ENCODE data around the gene CTU2. TPM values are rescaled to one million over a fixed set of nuclear protein-coding genes. Genes with fewer than 3 reads are reported as not detected.

CTU2 gene
- total and polyA plus RNA-seq, 9 of the 15 experiments (the other 6 are each of a cell fraction or from before 2014, with no cell fraction given): 1.3 to 105 (median 23.2) TPM

DNA sequence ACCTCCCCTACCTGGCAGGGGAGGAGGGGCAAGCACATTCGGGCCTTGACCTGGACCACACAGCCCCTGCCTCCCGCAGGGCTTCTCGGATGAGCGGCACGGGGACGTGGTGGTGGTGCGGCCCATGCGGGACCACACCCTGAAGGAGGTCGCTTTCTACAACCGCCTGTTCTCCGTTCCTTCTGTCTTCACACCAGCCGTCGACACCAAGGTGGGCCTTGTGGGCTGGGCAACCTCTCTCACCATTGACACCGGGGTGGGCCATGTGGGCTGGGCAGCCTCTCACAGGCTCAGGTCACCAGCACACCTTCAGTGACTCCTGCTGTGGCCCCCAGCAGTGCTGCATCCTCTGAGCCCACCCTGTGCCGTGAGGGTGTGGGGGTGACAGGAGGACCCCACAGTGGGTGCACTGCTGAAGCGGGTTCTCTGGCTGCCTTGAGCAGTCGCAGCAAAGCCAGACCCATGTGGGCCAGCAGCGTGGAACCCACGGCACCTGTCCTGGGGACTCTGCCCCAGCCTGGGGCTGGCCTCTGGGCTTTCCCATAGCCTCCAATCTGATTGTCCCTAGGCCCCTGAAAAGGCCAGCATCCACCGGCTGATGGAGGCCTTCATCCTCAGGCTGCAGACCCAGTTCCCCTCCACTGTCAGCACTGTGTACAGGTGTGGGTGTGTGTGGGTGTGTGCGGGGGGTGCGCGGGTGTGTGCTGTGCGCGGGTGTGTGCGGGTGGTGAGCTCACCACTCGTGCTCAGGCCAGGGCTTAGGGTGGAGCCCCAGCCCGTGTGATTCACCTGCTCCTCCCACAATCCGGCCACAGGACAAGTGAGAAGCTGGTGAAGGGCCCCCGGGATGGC is 7.5 kb downstream of the CTU2 start (continued):
- TF ChIP-seq, protein P1, sequence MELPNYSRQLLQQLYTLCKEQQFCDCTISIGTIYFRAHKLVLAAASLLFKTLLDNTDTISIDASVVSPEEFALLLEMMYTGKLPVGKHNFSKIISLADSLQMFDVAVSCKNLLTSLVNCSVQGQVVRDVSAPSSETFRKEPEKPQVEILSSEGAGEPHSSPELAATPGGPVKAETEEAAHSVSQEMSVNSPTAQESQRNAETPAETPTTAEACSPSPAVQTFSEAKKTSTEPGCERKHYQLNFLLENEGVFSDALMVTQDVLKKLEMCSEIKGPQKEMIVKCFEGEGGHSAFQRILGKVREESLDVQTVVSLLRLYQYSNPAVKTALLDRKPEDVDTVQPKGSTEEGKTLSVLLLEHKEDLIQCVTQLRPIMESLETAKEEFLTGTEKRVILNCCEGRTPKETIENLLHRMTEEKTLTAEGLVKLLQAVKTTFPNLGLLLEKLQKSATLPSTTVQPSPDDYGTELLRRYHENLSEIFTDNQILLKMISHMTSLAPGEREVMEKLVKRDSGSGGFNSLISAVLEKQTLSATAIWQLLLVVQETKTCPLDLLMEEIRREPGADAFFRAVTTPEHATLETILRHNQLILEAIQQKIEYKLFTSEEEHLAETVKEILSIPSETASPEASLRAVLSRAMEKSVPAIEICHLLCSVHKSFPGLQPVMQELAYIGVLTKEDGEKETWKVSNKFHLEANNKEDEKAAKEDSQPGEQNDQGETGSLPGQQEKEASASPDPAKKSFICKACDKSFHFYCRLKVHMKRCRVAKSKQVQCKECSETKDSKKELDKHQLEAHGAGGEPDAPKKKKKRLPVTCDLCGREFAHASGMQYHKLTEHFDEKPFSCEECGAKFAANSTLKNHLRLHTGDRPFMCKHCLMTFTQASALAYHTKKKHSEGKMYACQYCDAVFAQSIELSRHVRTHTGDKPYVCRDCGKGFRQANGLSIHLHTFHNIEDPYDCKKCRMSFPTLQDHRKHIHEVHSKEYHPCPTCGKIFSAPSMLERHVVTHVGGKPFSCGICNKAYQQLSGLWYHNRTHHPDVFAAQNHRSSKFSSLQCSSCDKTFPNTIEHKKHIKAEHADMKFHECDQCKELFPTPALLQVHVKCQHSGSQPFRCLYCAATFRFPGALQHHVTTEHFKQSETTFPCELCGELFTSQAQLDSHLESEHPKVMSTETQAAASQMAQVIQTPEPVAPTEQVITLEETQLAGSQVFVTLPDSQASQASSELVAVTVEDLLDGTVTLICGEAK (IDR thresholded peaks at IDR 0.05): no peak
- TF ChIP-seq, protein P1 (CRISPR knock-in tag; IDR thresholded peaks at IDR 0.05): no peak
- TF ChIP-seq ETV6 (IDR thresholded peaks at IDR 0.05; ENCODE audit: borderline replicate concordance in 1 of 2, low read depth in 2 of 2, low read length in 1 of 2) (no peak), ETV6 (CRISPR knock-in tag; IDR thresholded peaks at IDR 0.05; ENCODE audit: borderline replicate concordance) (no peak), MYBL2 (IDR thresholded peaks at IDR 0.05; ENCODE audit: low read depth) (no peak), MYBL2 (CRISPR knock-in tag; IDR thresholded peaks at IDR 0.05; ENCODE audit: borderline replicate concordance) (no peak), SMARCB1 (IDR thresholded peaks at IDR 0.05; ENCODE audit: insufficient read length, low read depth) (no peak), LCOR (CRISPR knock-in tag; IDR thresholded peaks at IDR 0.05) (no peak), FOXA3 (CRISPR knock-in tag; conservative IDR thresholded peaks at IDR 0.05 in 1 of 2, IDR thresholded peaks at IDR 0.05 in 1 of 2) (peak in 1 of 2 experiments; percentile 13; a peak in 1 of 4 replicates), TOE1 (IDR thresholded peaks at IDR 0.05; ENCODE audit: borderline replicate concordance) (no peak), TOE1 (CRISPR knock-in tag; IDR thresholded peaks at IDR 0.05; ENCODE audit: borderline replicate concordance, low read depth) (no peak)
- TF ChIP-seq, protein P2, sequence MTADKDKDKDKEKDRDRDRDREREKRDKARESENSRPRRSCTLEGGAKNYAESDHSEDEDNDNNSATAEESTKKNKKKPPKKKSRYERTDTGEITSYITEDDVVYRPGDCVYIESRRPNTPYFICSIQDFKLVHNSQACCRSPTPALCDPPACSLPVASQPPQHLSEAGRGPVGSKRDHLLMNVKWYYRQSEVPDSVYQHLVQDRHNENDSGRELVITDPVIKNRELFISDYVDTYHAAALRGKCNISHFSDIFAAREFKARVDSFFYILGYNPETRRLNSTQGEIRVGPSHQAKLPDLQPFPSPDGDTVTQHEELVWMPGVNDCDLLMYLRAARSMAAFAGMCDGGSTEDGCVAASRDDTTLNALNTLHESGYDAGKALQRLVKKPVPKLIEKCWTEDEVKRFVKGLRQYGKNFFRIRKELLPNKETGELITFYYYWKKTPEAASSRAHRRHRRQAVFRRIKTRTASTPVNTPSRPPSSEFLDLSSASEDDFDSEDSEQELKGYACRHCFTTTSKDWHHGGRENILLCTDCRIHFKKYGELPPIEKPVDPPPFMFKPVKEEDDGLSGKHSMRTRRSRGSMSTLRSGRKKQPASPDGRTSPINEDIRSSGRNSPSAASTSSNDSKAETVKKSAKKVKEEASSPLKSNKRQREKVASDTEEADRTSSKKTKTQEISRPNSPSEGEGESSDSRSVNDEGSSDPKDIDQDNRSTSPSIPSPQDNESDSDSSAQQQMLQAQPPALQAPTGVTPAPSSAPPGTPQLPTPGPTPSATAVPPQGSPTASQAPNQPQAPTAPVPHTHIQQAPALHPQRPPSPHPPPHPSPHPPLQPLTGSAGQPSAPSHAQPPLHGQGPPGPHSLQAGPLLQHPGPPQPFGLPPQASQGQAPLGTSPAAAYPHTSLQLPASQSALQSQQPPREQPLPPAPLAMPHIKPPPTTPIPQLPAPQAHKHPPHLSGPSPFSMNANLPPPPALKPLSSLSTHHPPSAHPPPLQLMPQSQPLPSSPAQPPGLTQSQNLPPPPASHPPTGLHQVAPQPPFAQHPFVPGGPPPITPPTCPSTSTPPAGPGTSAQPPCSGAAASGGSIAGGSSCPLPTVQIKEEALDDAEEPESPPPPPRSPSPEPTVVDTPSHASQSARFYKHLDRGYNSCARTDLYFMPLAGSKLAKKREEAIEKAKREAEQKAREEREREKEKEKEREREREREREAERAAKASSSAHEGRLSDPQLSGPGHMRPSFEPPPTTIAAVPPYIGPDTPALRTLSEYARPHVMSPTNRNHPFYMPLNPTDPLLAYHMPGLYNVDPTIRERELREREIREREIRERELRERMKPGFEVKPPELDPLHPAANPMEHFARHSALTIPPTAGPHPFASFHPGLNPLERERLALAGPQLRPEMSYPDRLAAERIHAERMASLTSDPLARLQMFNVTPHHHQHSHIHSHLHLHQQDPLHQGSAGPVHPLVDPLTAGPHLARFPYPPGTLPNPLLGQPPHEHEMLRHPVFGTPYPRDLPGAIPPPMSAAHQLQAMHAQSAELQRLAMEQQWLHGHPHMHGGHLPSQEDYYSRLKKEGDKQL (CRISPR knock-in tag; IDR thresholded peaks at IDR 0.05; ENCODE audit: borderline replicate concordance): no peak
